T-helper 9 cell (primary cell): ENCODE results near the gene ESD.
"Not testable (repeated sequence)": the region's sequence is repeated elsewhere in the genome, so short reads cannot be mapped to it uniquely, and the experiment has no call there.

Source experiments
- DNase-seq: peaks from one replicate; pipeline ENCODE4 v3.0.0-alpha.2; 2020

The ESD gene

DNA sequence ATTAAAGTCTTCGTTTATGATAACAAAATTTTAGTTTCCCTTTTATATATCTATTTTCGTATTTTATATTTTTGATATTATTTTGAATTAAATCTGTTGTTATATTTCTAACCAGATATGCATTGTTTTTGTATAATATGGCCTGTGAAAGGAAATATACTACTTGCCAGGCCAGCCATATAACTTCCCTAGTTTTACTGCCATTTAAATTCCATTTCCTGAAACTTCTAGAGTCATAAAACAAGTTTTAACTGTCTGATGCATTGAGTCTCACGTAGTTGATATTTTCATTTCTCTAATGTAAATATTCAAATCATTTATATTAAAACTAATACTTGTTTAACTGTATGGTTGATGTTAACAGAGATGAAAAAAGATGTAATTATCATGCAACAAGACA is 13.5 kb downstream of the ESD start:
- DNase-seq = no peak

DNA sequence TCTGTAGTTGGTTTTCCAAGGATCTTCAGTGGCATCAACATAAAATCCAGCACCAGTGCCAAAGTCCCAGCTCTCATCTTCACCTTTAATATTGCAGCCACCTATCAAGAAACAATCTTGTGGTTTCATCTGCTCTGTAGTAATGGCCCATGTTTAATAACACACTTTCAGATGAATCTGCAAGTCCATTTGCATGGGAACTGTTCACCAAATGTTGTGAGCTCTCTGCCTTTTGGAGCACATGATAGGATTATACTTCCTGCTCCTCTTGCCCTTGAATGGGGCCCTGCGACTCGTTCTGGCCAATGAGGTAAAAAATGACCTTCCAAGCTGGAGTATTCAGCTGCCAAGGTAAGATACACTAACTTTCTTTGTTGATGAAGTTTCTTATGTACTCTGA is 14.3 kb downstream of the ESD start:
- DNase-seq = no peak

DNA sequence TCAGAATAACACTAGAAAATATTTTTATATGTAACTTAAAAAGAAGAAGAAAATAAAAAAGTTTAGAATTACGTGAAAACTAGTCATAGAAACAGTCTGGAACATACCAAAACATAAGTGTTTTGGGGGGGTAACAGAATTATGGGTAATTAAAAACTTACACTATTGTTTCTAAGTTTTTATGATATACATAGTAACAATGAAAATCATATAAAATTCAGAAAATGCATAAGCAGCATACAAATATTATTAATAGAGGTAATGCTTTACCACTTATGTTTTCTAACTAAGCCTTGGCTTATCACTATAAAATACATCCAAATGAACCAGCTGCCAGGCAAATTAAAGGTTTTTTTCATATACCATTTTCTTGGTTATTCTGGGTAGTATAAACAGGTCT is 14.9 kb downstream of the ESD start:
- no peak for DNase-seq

DNA sequence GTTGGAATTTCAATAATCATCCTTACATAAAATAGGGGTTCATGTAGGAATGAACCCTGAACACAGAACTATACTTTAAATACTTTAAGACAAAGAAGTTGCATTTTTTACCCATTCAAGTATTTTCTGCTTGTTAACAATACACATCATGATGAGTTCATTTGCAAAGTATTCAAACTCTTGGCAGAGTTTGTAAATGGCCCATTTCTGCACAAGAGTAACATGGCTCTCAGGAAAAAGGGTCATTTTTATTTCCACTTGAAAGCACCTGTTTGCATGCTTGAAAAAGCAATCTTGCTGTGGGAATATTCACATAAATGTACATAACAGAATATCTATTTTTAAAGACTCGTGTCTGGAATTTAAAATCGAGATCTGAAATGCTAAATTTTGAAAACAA is 18.1 kb downstream of the ESD start:
- no peak for DNase-seq

DNA sequence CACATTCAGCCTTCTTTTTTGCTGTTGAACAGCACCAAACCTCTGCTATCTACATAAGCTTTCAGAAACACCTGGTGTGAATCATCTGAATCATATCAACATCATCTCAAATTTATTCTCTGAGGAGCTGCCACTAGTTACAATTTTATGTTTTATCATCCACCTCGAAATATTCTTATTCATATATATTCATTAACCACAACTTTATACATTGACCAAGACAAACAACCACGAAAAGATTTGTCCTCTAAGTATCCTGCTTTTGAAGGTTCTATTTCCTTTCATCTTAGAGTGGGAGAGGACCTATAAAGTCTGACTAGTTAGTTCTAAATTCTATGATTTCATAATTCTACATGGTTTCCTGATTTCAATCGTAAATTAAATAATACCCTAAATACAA is 18.9 kb downstream of the ESD start:
- no peak for DNase-seq

DNA sequence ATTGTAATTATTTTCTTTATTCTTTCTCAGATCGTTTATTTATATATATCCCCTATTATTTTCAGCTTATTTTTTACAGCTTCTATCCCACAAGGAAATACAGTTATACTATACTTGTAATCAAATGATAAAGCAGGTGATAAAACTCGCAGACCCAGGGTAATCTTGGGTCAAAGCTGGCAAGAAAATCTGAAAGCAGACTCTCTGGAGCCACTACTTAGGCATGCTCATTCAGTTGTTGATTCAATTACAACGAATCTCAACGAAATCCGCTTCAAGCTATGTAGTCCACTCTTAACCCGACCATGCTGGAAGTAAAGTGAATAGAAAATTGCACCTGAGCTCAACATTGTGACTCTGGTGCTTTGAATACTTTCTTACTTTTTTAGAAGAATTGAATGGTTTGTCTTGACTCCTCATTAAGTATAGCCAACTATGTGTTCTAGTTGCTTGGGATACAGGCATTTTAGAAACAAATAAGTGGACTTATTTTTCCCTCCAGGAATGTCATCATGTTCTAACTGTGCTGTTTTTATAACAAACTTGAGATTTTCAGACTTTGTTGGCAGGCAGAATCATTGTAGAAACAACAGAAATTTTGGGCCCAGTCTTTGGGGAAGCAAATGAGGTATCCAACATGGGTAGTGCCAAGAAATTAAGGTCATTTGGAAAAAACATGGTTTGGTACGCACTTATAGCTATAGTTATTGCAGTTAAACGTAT is 21.4 kb downstream of the ESD start:
- DNase-seq = no peak

DNA sequence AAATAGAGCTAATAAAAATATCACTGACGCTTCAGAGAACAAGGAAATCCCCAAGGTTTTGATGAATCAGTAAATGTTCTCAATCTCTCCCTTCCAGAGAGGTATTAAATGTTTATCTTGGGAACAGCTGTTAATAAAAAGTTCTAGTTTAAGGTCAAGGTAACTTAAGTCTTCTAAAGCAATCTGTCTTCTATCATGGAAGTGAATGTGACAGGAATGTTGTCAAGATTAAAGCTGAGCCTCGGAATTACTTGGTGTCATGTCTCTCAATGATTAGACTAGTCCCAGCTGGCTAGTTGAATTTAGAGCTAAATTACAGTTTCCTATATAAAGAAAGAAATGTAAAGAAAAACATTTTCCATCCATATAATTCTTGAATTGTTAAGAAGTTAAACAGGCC is 23.4 kb downstream of the ESD start:
- no peak for DNase-seq

DNA sequence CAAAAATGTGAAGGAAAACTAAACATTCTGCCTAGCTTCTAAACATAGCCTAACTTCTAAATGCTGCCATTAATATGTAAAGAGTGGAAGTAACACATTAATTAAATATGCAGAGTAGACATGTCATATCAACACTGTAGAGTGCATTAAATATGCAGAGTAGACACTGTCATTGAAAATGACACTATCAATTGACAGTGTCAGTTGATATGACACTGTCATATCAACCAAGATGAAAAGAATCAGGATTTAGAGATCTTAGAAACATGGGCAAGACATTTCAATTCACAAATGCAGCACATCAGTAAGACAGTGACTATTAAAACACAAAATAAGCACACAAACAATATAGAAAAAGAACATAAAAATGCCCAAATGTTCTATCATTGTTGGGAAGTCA is 25.3 kb downstream of the ESD start:
- no peak for DNase-seq

DNA sequence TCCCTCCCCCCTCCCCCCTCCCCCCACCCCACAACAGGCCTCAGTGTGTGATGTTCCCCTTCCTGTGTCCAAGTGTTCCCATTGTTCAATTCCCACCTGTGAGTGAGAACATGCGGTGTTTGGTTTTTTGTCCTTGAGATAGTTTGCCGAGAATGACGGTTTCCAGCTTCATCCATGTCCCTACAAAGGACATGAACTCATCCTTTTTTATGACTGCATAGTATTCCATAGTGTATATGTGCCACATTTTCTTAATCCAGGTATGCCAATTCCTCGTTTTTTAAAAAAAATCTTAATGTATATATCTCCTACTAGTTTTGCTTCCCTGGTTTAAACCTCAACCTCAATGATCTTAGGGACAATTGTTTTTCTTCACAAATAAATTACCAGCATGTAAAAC is 27.0 kb downstream of the ESD start:
- not testable (repeated sequence) for DNase-seq

DNA sequence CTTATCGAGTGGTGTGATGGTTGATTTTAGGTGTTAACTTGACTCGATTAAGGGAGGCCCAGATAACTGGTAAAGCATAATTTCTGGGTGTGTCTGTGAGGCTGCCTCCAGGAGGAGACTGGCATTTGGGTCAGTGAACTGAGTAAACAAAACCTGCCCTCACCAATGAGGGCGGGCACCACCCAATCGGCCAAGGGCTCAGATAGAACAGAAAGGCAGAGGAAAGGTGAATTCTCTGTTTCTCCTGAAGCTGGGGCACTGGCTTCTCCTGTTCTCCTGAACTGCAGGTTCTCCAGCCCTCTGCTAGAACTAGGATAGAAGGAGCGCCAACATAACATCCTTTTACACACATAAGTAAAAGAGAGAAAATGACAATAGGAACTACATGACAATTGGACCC is 35.1 kb downstream of the ESD start:
- no peak for DNase-seq

DNA sequence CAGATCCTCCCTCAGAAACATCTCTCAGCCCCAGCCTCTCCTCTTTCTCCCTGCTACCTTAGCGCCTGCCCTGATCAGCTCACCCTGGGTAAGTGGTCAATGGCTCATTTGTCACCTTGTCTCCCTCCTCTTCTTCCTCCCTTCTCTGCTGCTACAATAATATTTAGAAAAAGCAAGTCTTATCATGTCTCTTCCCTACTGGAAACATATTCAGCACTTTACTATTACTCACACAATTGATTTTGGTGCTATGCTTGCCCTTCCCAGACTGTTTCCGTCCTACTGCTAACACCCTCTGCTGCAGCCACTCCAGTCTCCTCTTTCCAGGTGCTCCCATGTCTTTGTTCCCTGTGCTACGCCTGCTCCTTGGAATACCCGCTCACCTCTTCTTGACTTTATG is 35.8 kb downstream of the ESD start:
- DNase-seq = no peak

DNA sequence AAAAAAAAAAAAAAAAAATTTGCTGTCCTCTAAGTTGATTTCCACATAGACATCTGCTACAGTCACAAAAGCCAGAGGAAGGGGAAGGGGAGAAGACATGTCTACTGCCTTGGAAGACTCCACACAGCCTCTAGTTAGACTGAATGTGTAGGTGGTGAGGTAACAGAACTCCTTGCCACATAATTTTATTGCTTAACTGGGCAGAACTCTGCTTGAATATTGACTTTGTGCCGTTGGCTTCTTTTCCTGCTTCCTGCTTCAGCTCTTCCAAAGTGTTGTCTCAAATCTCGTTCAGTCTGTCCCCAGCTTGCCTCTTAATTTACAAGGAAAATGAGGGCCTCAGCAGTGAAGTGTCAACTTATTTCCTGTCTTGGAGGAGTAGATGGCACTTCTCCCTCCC is 37.1 kb downstream of the ESD start:
- DNase-seq = no peak

DNA sequence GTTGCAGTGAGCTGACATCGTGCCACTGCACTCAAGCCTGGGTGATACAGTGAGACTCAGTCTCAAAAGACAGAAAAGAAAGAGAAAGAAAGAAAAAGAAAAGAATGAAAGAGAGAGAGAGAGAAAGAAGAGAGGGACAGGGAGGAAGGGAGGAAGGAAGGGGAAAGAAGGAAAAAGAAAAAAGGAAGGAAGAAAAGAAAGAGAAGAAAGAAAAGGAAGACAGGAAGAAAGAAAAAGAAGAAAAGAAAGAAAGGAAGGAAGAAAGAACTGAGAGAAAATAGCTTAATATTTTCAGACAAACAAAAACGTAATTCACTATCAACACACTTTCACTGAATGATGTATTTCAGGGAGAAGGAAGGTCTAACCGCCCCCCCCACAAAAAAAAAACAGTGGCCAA is 39.3 kb downstream of the ESD start:
- DNase-seq = no peak

DNA sequence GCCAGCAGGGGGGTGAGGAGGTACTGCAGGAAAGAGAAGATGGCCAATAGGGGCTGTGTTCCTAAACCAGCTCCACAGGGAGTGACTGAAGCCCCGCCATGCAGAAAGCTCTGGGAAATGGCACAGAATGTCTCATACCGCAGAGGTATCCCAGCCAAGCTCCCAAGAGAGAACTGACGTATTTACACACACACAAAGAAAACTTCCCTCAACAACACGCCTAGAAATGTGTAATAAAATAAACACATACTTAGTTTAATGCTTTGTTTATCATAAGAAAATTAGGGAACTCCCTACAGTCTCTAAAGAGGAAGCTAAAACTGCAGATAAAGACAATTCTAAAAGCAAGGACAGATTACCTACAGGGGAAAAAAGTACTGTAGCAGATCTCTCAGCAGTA is 40.0 kb downstream of the ESD start:
- DNase-seq = no peak

DNA sequence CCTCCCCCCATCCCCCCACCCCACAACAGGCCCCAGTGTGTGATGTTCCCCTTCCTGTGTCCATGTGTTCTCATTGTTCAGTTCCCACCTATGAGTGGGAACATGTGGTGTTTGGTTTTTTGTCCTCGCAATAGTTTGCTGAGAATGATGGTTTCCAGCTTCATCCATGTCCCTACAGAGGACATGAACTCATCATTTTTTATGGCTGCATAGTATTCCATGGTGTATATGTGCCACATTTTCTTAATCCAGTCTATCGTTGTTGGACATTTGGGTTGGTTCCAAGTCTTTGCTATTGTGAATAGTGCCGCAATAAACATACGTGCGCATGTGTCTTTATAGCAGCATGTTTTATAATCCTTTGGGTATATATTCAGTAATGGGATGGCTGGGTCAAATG is 41.5 kb downstream of the ESD start:
- DNase-seq = not testable (repeated sequence)

DNA sequence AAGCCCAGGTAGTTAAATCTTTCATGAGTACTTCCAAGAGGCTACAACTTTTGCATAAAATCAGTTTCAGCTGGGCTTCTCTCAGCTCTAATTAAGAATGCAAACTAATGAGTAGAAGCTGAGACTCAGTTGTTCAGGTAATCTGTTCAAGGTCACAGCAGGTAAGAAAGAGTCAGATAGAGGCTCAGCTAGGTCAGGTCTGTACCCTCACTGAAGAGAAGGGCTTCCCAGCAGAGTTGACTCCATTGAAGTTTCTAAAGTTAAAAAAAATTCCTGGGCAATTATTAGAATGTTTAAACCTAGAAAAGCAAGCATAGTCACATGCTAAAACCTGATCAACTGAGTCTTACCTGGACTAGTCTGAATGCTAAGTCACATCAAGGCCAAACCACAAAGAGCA is 42.1 kb downstream of the ESD start:
- no peak for DNase-seq

DNA sequence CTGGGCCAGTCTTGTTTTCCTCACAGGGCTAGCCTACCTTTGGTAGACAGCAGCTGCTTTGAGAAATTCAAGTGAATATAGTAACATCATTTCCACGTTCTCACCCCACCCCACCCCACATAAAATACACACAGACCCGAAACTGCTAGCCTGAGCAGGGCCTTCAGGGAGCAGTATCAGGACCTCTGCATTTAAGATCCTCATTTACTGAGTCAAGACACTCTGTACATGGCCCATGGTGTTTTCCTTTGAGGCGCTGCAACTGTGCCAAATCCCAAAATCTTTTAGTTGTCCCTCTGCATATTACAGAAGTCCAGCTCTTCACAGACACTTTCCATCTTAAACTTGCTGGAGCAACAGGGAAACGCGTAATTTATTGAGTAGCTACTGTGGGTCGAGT is 43.0 kb downstream of the ESD start:
- no peak for DNase-seq

DNA sequence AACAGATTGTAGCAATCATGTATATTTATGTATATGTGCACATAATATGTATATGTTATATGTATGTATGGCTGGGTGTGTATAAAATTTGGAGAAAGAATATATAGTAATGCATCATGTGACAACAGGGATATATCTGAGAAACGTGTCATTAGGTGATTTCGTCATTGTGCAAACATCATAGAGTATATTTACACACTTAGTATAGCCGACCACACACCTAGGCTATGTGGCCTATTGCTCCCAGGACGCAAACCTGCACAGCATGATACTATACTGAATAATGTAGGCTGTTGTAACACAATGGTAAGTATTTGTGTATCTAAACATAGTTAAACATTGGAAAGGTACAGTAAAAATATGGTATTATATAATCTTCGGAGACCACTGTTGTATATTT is 43.8 kb downstream of the ESD start:
- no peak for DNase-seq

DNA sequence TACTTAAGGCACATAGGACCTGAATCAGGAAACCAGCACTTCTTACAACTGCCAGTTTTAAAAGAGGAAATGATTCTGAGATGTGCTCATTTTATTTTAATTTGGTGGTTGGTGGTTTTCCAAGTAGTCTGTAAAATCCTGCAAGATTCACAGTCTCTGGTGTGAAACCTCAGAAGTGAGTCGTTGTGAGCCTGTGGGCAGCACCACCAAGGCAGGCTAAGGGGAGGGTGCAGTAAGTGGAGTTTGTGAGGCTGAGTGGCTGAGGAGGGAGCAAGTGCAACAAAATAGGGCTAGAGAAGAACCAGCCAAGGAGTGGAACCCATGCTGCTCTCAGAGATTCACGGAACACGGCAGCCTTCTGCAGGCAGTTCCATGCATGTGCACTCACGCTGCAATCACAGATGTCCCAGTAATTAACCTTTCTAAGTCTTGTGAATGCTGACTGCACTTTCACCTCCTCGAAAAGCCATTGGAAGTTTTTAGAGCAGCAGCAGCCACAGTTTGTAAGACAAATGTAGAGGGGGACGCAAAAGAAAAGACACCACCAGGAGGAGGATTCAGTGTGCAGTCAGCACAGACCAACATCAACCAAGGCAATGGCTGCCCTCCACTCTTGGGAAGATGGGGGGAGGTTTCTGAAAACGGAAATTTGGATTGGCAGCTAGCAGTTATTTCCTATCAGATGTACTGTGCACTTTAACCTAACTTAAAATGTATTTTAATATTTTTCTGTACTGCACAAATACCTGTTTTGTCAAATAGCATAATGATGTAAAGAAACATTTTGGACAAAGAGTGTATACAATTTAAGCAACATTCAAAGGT is 44.9 kb downstream of the ESD start:
- peak; percentile 1 for DNase-seq

DNA sequence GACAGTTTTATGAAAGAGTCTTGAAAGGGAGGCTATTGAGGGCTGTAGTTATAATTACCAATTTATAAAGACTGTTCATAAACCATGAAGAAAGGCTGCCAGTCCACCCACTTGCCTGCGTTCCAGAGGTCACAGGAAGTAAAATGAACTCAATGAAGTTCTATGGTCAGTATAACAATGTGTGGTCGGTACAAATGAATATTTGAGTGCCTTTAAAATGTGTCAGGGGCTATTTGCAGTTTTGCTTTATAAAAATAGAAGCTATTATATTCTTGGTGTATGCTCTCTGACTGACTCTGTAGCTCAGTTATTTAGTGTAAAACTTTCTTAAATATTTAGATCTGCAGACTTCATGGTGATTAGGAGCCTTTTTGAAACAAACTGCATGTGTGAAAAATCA is 47.0 kb downstream of the ESD start:
- no peak for DNase-seq

DNA sequence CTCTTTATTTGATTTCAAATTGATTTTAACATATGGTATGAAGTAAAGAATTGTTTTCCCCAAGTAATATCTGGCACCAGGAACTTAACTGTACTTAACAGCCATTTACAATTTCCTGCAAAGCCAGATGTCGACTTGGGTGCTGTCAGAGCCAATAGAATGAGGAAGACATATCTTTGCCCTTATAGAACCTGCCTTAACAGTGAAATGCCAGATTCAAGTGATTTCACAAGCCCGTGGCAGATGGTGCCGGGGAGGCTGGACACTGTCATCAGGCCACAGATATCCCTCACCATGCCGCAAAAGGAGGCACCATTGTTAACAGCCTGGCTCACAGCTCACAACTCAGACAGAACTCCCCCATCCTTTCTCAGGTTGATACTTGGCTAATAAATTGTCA is 48.7 kb downstream of the ESD start:
- no peak for DNase-seq

DNA sequence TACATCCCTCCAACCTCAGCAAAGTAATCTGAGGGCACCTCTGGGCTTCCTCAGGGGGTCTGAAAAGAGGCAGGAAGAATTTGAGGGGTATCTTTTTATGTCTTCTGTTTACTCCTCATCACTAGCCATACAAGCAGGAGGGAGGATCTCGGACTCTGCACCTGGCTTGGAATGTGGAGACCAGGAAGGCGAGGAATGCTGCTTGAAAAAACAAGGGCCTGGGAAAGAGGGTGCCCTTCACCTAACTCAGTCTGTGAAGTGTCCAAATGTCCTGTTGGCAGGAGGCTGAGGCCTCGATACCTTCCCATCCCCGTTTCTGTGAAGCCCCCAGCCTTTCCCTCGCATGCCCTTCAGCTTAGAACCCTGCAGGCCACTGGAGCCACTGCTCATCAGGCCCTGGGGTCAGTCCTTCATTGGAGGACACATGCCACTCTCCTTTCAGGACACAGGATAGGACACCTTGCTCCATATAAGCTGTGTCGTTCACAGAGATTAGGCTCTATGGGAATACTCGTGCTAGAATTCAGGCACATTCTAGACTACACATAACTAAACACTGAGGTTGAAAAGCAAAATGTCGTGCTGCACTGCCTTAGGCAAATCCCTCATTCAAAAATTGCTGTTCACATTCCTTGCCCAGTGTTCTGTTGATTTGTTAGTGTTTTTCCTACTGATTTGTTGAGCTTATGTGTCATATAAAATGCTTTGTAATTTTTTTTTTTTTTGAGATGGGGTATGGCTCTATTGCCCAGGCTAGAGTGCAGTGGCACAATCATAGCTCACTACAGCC is 49.7 kb downstream of the ESD start:
- no peak for DNase-seq

DNA sequence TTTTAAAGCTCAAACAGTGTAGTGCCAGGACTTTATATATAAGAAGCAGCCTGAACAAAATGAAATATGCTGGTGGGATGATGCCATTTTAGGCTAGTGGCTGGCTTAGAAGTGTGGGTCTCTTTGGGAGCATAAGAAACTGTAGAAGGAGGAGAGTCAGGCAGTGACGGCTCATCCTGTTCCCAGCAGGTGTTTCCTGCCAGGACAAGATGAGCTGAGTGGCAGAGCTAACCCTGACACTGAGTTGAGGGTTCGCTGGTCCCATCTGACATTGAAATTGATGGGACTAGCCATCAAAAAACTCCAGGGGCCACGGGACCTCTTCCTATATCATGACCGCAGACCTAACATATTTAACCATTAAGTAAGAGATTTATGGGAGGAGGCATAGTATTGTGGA is 51.3 kb downstream of the ESD start:
- no peak for DNase-seq

DNA sequence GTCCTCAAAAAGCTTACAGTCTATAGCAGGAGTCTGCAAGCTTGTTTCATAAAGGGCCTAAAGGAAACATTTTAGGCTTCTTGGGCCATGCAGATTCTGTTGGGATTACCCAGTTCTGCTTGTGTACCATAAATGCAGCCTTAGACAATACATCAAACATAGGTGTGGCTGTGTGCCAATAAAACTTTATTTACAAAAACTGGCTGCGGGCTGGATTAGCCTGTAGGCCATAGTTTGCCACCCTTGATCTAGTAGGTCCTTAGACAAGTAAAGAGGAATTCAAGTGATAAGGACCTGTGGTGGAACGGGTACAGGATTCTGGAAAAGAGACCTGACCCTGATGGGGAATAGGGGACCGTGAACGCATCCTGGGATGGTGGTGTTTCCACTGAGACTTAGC is 51.9 kb downstream of the ESD start:
- no peak for DNase-seq
